Thyroid gland (tissue), 4 donors: ENCODE results near the gene CIDEA. TPM values are rescaled to one million over a fixed set of nuclear protein-coding genes. Genes with fewer than 3 reads are reported as not detected.

Source experiments
- DNase-seq, 2 donors: peaks; one replicate each; pipeline ENCODE4 v3.0.0-alpha.2; 2019
- H3K27ac ChIP-seq, 3 donors: fragments of 200-600 bp; sonication (generic); 1 replicate in 2 of 3; 2 replicates in 1 of 3; pipeline ENCODE4 v1.5.1; 2016 to 2019; ENCODE audit warnings: mild to moderate bottlenecking in 1 of 3, moderate library complexity in 1 of 3
- H3K27me3 ChIP-seq: fragments of 200-600 bp; sonication (generic); one replicate; pipeline ENCODE4 v1.5.1; 2019
- H3K36me3 ChIP-seq, 2 donors: fragments of 200-600 bp; sonication (generic); one replicate each; pipeline ENCODE4 v1.5.1; 2016 to 2019
- H3K4me1 ChIP-seq, 2 donors: fragments of 200-600 bp; sonication (generic); one replicate each; pipeline ENCODE4 v1.5.1; 2017 to 2019
- H3K4me3 ChIP-seq, 3 donors: fragments of 200-600 bp; sonication (generic); replicated peaks in 1 of 3; 1 replicate in 2 of 3; 2 replicates in 1 of 3; pipeline ENCODE4 v1.5.1; 2016; ENCODE audit warnings: mild to moderate bottlenecking in 1 of 3
- H3K9me3 ChIP-seq: fragments of 200-600 bp; sonication (generic); one replicate; pipeline ENCODE4 v1.5.1; 2017
- POLR2A ChIP-seq, 2 donors: fragments of 450-650 bp; IDR thresholded peaks; one replicate each; pipeline ENCODE4 v1.6.1; 2017; ENCODE audit warnings: antibody characterized with exemption in 2 of 2, mild to moderate bottlenecking in 2 of 2, moderate library complexity in 1 of 2
- WGBS, 2 donors: methylation state at CpG; one replicate each; pipeline ENCODE4 v1.1.5; 2017; 5-methylcytosine and 5-hydroxymethylcytosine counted together
- intact Hi-C: fragments of 100-400 bp; cut with DNase I; formaldehyde crosslinking; loops from one replicate; pipeline ENCODE4 v1.15.1; 2023
- total RNA-seq, 4 donors: library from RNA; depleted of rRNA; stranded (reverse); fragments of >200 nt; gene quantifications; one replicate each; pipeline ENCODE4 v1.2.3, GENCODE V29; 2016
- TF ChIP-seq, protein P1 (sequence below), 6 experiments: fragments of 200-600 bp in 3 of 6; fragments of 450-650 bp in 3 of 6; sonication (generic) in 3 of 6; IDR thresholded peaks; one replicate each; pipeline ENCODE4 v1.5.1; 2016 to 2019; ENCODE audit warnings: antibody characterized with exemption in 6 of 6, mild to moderate bottlenecking in 2 of 6, inconsistent platforms in 1 of 6, moderate library complexity in 1 of 6

CIDEA gene
- total RNA-seq, 4 donors from 2014 or later: 0.67 TPM; not detected in 3

DNA sequence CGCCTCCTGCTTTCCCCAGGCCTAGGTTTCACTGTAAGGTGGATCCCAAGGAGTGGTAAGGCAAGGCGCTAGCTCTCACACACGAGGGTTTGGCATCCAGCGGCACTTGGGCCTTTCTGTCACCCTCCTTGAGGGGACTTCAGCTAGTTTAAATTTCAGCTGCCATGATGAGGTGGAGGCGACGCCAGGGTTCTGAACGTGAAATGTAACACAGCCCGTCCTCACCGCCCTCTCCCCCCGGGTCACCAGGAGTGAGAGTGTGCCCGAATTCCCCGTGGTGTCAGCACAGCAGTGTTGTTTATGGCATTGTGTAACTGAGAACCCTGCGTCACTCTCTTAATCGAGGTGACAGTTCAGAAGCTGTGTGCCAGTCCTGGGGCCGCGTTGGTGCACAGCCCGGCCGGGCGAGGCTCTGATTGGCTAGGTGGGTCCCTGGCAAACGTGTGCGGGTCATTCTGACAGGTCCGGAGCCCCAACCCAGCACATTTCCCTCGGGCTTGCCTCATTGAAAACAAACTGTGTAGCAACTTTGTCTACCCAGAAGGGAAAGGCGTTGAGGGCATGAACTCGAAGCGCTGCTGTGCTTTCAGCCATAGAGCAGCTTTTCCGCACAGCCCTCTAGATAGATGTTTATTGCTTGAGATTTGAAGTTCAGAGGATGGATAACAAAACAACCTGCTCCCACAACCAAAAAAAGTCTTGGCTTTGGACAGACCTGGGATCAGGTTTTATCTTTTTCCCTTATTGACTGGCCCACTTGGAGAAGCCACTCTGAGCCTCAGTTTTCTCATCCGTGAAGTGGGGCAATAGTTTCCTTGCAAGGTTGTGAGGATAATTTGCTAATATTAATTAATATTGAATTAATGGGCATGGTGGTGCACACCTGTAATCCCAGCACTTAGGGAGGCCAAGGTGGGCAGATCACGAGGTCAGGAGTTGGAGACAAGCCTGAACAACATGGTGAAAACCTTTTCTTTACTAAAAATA is 4.9 kb downstream of the CIDEA start:
- peaks cover 3% of the 10 kb centered on the region for H3K27me3 ChIP-seq
- no peak overlapping the region for H3K27ac ChIP-seq
- whole genome bisulfite sequencing, 2 donors: 84 to 86% methylated on average over 26 to 29 of the region's 29 CpGs
- TF ChIP-seq, protein P1, sequence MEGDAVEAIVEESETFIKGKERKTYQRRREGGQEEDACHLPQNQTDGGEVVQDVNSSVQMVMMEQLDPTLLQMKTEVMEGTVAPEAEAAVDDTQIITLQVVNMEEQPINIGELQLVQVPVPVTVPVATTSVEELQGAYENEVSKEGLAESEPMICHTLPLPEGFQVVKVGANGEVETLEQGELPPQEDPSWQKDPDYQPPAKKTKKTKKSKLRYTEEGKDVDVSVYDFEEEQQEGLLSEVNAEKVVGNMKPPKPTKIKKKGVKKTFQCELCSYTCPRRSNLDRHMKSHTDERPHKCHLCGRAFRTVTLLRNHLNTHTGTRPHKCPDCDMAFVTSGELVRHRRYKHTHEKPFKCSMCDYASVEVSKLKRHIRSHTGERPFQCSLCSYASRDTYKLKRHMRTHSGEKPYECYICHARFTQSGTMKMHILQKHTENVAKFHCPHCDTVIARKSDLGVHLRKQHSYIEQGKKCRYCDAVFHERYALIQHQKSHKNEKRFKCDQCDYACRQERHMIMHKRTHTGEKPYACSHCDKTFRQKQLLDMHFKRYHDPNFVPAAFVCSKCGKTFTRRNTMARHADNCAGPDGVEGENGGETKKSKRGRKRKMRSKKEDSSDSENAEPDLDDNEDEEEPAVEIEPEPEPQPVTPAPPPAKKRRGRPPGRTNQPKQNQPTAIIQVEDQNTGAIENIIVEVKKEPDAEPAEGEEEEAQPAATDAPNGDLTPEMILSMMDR (IDR thresholded peaks at IDR 0.05): no peak
- TF ChIP-seq POLR2A (IDR thresholded peaks at IDR 0.05): no peak
- no peak for DNase-seq
- intact Hi-C loops: no loop called here
- no peaks in the 10 kb centered on the region for H3K9me3 ChIP-seq
- H3K4me3 ChIP-seq: no peak overlapping the region
- peaks cover 7 to 8% of the 10 kb centered on the region in 2 donors for H3K4me1 ChIP-seq
- no peaks in the 10 kb centered on the region for H3K36me3 ChIP-seq

DNA sequence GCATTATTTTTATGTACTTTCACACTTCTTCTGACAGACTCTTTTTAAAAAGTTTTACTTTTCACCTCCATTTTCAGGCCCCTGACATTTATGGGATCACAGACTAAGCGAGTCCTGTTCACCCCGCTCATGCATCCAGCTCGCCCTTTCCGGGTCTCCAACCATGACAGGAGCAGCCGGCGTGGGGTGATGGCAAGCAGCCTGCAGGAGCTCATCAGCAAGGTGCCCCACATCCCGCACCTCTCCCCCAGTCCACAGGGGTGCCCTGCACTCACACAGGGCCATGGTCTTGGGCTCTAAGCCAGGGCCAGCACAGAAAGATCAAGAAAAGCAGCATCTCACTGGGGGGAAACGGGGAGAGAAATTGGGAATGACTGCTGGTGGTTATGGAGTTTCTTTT is 8.6 kb downstream of the CIDEA start:
- intact Hi-C loops: no loop called here
- whole genome bisulfite sequencing, 2 donors: 87% methylated on average over 8 of the region's 8 CpGs
- H3K27me3 ChIP-seq: no peaks in the 10 kb centered on the region
- no peak overlapping the region for H3K27ac ChIP-seq
- H3K36me3 ChIP-seq: no peaks in the 10 kb centered on the region
- TF ChIP-seq, protein P1 (IDR thresholded peaks at IDR 0.05): no peak
- no peak for TF ChIP-seq POLR2A (IDR thresholded peaks at IDR 0.05)
- no peak for DNase-seq
- no peaks in the 10 kb centered on the region for H3K4me1 ChIP-seq
- no peak overlapping the region for H3K4me3 ChIP-seq
- no peaks in the 10 kb centered on the region for H3K9me3 ChIP-seq

DNA sequence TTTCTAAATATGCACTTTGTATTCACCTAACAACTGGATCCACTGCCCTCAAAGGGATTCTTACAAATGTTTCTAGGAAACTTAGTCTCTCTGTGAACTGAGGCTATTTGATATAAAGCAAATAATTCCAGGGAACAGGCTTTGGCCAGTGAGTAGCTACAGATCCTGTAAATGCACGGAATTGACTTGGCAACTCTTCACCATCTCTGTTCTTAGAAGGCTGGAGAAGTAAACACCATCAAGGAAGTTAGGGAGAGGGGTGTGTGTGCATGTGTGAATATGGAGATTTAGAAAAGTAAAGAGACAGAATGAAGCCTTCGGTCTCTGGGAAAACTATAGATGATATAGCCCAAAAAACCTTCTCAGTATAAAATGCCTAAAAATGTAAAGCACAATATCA is 10.7 kb downstream of the CIDEA start:
- no peak overlapping the region for H3K4me3 ChIP-seq
- no peak overlapping the region for H3K27ac ChIP-seq
- intact Hi-C loops: no loop called here
- H3K27me3 ChIP-seq: no peaks in the 10 kb centered on the region
- no peaks in the 10 kb centered on the region for H3K9me3 ChIP-seq
- no peak for DNase-seq
- TF ChIP-seq, protein P1 (IDR thresholded peaks at IDR 0.05): no peak
- TF ChIP-seq POLR2A (IDR thresholded peaks at IDR 0.05): no peak
- no peaks in the 10 kb centered on the region for H3K4me1 ChIP-seq
- WGBS, 2 donors: 77% methylated on average over 2 of the region's 2 CpGs
- H3K36me3 ChIP-seq: no peaks in the 10 kb centered on the region

DNA sequence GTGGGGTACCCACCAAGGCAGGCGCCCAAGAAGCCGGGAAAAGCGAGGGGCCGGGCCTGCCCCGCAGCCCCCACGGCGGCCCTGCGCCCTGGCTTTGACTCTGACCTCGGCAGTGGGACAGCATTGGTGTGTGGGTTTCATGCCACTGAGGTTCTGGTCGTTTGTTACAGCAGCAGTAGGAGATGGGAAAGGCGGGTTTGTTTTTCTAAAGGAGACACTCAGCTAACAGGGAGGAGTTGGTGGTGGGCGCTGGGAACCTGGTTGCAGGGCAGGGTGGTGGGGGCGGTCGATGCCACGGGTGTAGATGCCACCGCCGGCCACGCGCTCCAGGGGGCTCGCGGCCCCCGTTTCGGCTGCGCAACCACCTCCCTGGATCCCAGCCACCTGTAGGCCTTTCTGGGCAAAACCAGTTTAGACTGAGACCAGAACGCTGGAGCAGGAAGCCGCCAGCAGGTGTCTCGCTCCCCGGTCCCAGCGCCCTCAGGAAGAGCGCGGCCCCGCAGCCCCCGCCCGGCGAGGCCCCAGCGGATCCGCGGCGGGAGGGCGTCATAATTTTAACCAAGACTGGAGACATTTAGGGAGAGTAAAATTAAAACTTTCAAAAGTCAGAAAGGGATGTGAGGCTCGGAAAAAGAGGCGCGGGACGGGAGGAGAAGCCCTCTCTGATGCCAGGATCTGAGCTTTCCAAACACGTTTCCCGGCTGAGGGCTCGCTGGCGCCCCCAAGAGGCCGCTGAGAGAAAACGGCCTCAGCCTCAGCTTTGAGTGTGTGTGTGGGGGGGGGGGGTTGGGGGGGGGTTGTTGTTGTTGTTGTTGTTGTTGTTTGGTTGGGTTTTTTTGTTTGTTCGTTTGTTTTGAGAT is 17.4 kb downstream of the CIDEA start:
- TF ChIP-seq, protein P1 (IDR thresholded peaks at IDR 0.05): peak; percentile 44 to 79 (median 72)
- peak in 1 of 2 donors; percentile 6 for TF ChIP-seq POLR2A (IDR thresholded peaks at IDR 0.05)
- DNase-seq: peak; percentile 77 to 85
- peaks cover 0 to 9% of the 10 kb centered on the region in 2 donors for H3K4me1 ChIP-seq
- H3K9me3 ChIP-seq: no peaks in the 10 kb centered on the region
- WGBS, 2 donors: 17 to 22% methylated on average over 38 to 50 of the region's 51 CpGs
- H3K27ac ChIP-seq: peak overlapping the region; percentile 73 to 80 (median 78)
- H3K27me3 ChIP-seq: no peaks in the 10 kb centered on the region
- H3K4me3 ChIP-seq: peak overlapping the region in 2 of 3 donors; percentile 36 to 54
- intact Hi-C loops: loop anchor here (5.0 kb wide), 1 partner anchor 36 kb away; the partner anchor contains the start of gene TUBB6
- H3K36me3 ChIP-seq: no peaks in the 10 kb centered on the region
